Neural crest cell (in vitro differentiated cells): Measurements from ENCODE around the gene ZBTB14. TPM values are rescaled to one million over a fixed set of nuclear protein-coding genes. Genes with fewer than 3 reads are reported as not detected.

Experiments used
- DNase-seq: peaks from one replicate; pipeline ENCODE4 v3.0.0; 2021; ENCODE audit warnings: low read depth, mixed read lengths, low spot score
- H3K27ac Mint-ChIP-seq: one replicate; pipeline ENCODE4 v1.8.0; 2021; ENCODE audit warnings: mild to moderate bottlenecking, mixed read lengths; ENCODE audit not compliant: unreplicated experiment
- H3K27me3 Mint-ChIP-seq: 2 replicates; pipeline ENCODE4 v1.8.0; 2021; ENCODE audit warnings: low read depth, mild to moderate bottlenecking, mixed read lengths
- H3K36me3 Mint-ChIP-seq: 2 replicates; pipeline ENCODE4 v1.8.0; 2021; ENCODE audit warnings: low read depth, mild to moderate bottlenecking, mixed read lengths
- H3K4me1 Mint-ChIP-seq: 2 replicates; pipeline ENCODE4 v1.8.0; 2021; ENCODE audit warnings: mixed read lengths
- H3K4me3 Mint-ChIP-seq: one replicate; pipeline ENCODE4 v1.8.0; 2021; ENCODE audit warnings: mild to moderate bottlenecking, mixed read lengths
- H3K9me3 Mint-ChIP-seq: 2 replicates; pipeline ENCODE4 v1.8.0; 2021; ENCODE audit warnings: mixed read lengths
- total RNA-seq: library from RNA; stranded (reverse); gene quantifications from 2 replicates; pipeline ENCODE4 v1.2.1, GENCODE V29; 2021
- TF ChIP-seq, protein P1 (sequence below): fragments of 200-600 bp; sonication (generic); conservative IDR thresholded peaks from 2 replicates; pipeline ENCODE4 v1.5.0; 2021; ENCODE audit warnings: antibody characterized with exemption, mild to moderate bottlenecking

Gene ZBTB14
- total RNA-seq, 1 donor from 2014 or later, result 21.9 TPM

DNA sequence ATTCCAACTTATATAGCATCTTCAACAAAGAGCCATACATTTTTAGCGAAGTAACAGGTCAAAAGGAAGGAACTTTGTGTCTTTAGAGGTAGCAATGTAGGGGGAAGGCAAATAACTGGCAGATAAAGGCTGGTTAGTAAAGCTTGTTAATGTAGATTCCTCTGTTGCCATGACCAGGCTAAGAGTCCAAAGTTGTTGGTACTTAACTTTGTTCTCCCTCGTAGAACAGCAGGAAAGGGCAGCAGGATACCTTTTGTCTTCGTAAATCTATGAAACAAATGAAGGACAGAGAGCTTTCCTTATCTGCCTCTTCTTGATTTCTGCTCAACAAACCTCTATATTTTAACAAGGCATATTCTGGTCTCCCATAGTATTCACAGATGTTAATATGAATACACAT lies 18.6 kb downstream of the ZBTB14 start:
- Mint-ChIP-seq H3K27ac (no peak overlapping the region), H3K27me3 (peaks cover 26% of the 10 kb centered on the region), H3K36me3 (no peaks in the 10 kb centered on the region), H3K9me3 (peaks cover 13% of the 10 kb centered on the region), H3K4me1 (no peaks in the 10 kb centered on the region), H3K4me3 (no peak overlapping the region)
- TF ChIP-seq, protein P1, sequence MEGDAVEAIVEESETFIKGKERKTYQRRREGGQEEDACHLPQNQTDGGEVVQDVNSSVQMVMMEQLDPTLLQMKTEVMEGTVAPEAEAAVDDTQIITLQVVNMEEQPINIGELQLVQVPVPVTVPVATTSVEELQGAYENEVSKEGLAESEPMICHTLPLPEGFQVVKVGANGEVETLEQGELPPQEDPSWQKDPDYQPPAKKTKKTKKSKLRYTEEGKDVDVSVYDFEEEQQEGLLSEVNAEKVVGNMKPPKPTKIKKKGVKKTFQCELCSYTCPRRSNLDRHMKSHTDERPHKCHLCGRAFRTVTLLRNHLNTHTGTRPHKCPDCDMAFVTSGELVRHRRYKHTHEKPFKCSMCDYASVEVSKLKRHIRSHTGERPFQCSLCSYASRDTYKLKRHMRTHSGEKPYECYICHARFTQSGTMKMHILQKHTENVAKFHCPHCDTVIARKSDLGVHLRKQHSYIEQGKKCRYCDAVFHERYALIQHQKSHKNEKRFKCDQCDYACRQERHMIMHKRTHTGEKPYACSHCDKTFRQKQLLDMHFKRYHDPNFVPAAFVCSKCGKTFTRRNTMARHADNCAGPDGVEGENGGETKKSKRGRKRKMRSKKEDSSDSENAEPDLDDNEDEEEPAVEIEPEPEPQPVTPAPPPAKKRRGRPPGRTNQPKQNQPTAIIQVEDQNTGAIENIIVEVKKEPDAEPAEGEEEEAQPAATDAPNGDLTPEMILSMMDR, result no peak
- DNase-seq, result no peak

GRCh38 chr18:5275872-5276271 lies 19.7 kb downstream of the ZBTB14 start:
- Mint-ChIP-seq H3K4me3 (no peak overlapping the region), H3K4me1 (no peaks in the 10 kb centered on the region), H3K27me3 (peaks cover 27% of the 10 kb centered on the region), H3K27ac (no peak overlapping the region), H3K36me3 (no peaks in the 10 kb centered on the region), H3K9me3 (peaks cover 13% of the 10 kb centered on the region)
- DNase-seq, result no peak
- TF ChIP-seq, protein P1, result no peak

DNA sequence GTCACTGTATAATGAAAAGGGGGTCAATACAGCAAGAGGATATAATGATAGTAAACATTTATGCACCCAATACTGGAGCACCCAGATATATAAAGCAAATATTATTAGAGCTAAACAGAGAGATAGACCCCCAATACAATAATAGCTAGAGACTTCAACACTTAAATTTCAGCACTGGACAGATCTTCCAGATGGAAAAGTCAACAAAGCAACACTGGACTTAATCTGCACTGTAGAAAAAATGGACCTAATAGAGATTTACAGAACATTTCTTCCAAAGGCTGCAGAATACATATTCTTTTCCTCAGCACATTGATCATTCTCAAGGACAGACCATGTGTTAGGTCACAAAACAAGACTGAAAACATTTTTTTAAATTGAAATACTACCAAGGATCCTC lies 26.7 kb downstream of the ZBTB14 start:
- Mint-ChIP-seq H3K4me1 (no peaks in the 10 kb centered on the region), H3K4me3 (no peak overlapping the region), H3K9me3 (peaks cover 23% of the 10 kb centered on the region), H3K36me3 (peaks cover 3% of the 10 kb centered on the region), H3K27me3 (peaks cover 41% of the 10 kb centered on the region), H3K27ac (no peak overlapping the region)
- no peak for DNase-seq
- TF ChIP-seq, protein P1, result no peak

- TF ChIP-seq, protein P1, result no peak
Observed at GRCh38 chr18:5266721-5267120, 28.8 kb downstream of the ZBTB14 start.

DNA sequence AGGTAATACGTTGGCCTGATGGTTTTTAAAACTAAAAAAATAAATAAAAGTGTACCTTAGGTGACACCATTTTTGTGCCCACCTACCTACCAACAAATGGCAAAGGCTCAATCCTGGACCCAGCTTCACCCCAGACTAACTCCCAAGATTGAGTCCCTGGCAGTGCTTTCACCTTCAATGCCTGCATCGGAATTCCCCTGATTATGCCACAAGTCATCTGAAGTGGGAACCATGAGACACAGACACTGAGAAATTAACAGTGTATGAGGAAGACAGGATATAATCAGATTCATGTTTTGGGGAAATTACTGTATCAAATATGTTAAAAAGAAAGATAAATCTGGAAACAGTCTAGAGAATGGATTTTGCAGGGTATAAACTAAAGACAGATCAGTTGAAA lies 41.6 kb downstream of the ZBTB14 start:
- Mint-ChIP-seq H3K27me3 (peaks cover 24% of the 10 kb centered on the region), H3K4me1 (no peaks in the 10 kb centered on the region), H3K36me3 (no peaks in the 10 kb centered on the region), H3K4me3 (no peak overlapping the region), H3K9me3 (no peaks in the 10 kb centered on the region), H3K27ac (no peak overlapping the region)
- DNase-seq, result no peak
- TF ChIP-seq, protein P1, result no peak

More at GRCh38 chr18:5266721-5267120, 28.8 kb downstream of the ZBTB14 start:
- Mint-ChIP-seq H3K27me3 (peaks cover 36% of the 10 kb centered on the region), H3K27ac (no peak overlapping the region), H3K4me1 (no peaks in the 10 kb centered on the region), H3K9me3 (peaks cover 29% of the 10 kb centered on the region), H3K36me3 (peaks cover 3% of the 10 kb centered on the region), H3K4me3 (no peak overlapping the region)
- DNase-seq, result no peak

GRCh38 chr18:5251117-5251516 lies 44.4 kb downstream of the ZBTB14 start:
- peaks cover 24% of the 10 kb centered on the region for H3K27me3 Mint-ChIP-seq
- no peak overlapping the region for H3K4me3 Mint-ChIP-seq
- TF ChIP-seq, protein P1, result no peak

More at GRCh38 chr18:5251117-5251516, 44.4 kb downstream of the ZBTB14 start:
- H3K4me1 Mint-ChIP-seq, result no peaks in the 10 kb centered on the region
- H3K9me3 Mint-ChIP-seq, result no peaks in the 10 kb centered on the region
- H3K36me3 Mint-ChIP-seq, result no peaks in the 10 kb centered on the region
- no peak overlapping the region for H3K27ac Mint-ChIP-seq
- no peak for DNase-seq
